HepG2 (cell line): ENCODE data around the gene HEXIM1. TPM values are rescaled to one million over a fixed set of nuclear protein-coding genes. Genes with fewer than 3 reads are reported as not detected.

Experiments
- FLYWCH1 ChIP-seq: sonication (generic); formaldehyde crosslinking; IDR thresholded peaks from 2 replicates; pipeline ENCODE4 v1.8.1; 2023; ENCODE audit warnings: mild to moderate bottlenecking, missing genetic modification reagents
- FOXA3 ChIP-seq: IDR thresholded peaks from 2 replicates; pipeline ENCODE4 v1.6.1; 2016; ENCODE audit warnings: missing genetic modification reagents, missing compliant biosample characterization
- JUNB ChIP-seq: sonication (generic); formaldehyde crosslinking; IDR thresholded peaks from 2 replicates; pipeline ENCODE4 v1.8.0; 2022; ENCODE audit warnings: missing genetic modification reagents, mild to moderate bottlenecking, borderline replicate concordance
- NFATC3 ChIP-seq: sonication (generic); formaldehyde crosslinking; IDR thresholded peaks from 2 replicates; pipeline ENCODE4 v1.5.1; 2020; ENCODE audit warnings: mild to moderate bottlenecking, missing genetic modification reagents
- NFRKB ChIP-seq: fragments of 450-650 bp; IDR thresholded peaks from 2 replicates; pipeline ENCODE4 v1.6.1; 2017
- THAP11 ChIP-seq: IDR thresholded peaks from 2 replicates; pipeline ENCODE4 v1.6.1; 2016; ENCODE audit warnings: missing biosample characterization, missing genetic modification reagents
- WIZ ChIP-seq: sonication (generic); formaldehyde crosslinking; IDR thresholded peaks from 2 replicates; pipeline ENCODE4 v1.5.1; 2020; ENCODE audit warnings: mild to moderate bottlenecking, missing genetic modification reagents
- ZFP90 ChIP-seq: sonication (generic); formaldehyde crosslinking; IDR thresholded peaks from 2 replicates; pipeline ENCODE4 v1.8.0; 2022; ENCODE audit warnings: missing genetic modification reagents, mild to moderate bottlenecking, inconsistent platforms, borderline replicate concordance
- ZNF224 ChIP-seq: sonication (generic); formaldehyde crosslinking; IDR thresholded peaks from 2 replicates; pipeline ENCODE4 v1.5.0; 2020; ENCODE audit warnings: mild to moderate bottlenecking, missing genetic modification reagents
- ZNF333 ChIP-seq: sonication (generic); formaldehyde crosslinking; IDR thresholded peaks from 2 replicates; pipeline ENCODE4 v1.4.0; 2020; ENCODE audit warnings: mild to moderate bottlenecking, missing genetic modification reagents, borderline replicate concordance
- ZNF562 ChIP-seq: sonication (generic); formaldehyde crosslinking; IDR thresholded peaks from 2 replicates; pipeline ENCODE4 v1.8.0; 2022; ENCODE audit warnings: missing genetic modification reagents, borderline replicate concordance
- ZSCAN22 ChIP-seq: sonication (generic); formaldehyde crosslinking; IDR thresholded peaks from 2 replicates; pipeline ENCODE4 v1.4.0; 2020; ENCODE audit warnings: mild to moderate bottlenecking, missing genetic modification reagents
- polyA plus RNA-seq, 8 experiments: library from polyadenylated mRNA; depleted of rRNA in 3 of 8; stranded (reverse) in 7 of 8; unstranded in 1 of 8; fragments of >200 nt; fragmentation: Illumina TruSeq in 4 of 8; extraction: Trizol in 4 of 8; gene quantifications; 2 replicates each; pipeline versions ENCODE4 v1.2.1 to v1.2.3, GENCODE V29; 2011 to 2016; ENCODE audit warnings: low read depth in 4 of 8, missing spikeins in 1 of 8, mixed read lengths in 1 of 8; ENCODE audit not compliant: insufficient read depth in 1 of 8
- total RNA-seq, 5 experiments: library from RNA; depleted of rRNA; stranded (reverse); fragments of >200 nt; fragmentation: Illumina TruSeq; extraction: Trizol; gene quantifications; 2 replicates each; pipeline ENCODE4 v1.2.3, GENCODE V29; 2016; ENCODE audit warnings: low read depth in 1 of 5
- TF ChIP-seq, protein P1 (sequence below): sonication (generic); formaldehyde crosslinking; IDR thresholded peaks from 2 replicates; pipeline ENCODE4 v1.8.0; 2022; ENCODE audit warnings: missing genetic modification reagents, mild to moderate bottlenecking, borderline replicate concordance
- TF ChIP-seq, protein P2 (sequence below): sonication (generic); formaldehyde crosslinking; IDR thresholded peaks from 2 replicates; pipeline ENCODE4 v1.4.0; 2020; ENCODE audit warnings: mild to moderate bottlenecking, missing genetic modification reagents
- TF ChIP-seq, protein P3 (sequence below): sonication (generic); formaldehyde crosslinking; conservative IDR thresholded peaks from 2 replicates; pipeline ENCODE4 v1.5.0; 2020; ENCODE audit warnings: missing genetic modification reagents
- TF ChIP-seq, protein P4 (sequence below): sonication (generic); formaldehyde crosslinking; IDR thresholded peaks from 2 replicates; pipeline ENCODE4 v1.4.0; 2020; ENCODE audit warnings: missing genetic modification reagents, borderline replicate concordance
- TF ChIP-seq, protein P5 (sequence below): sonication (generic); formaldehyde crosslinking; IDR thresholded peaks from 2 replicates; pipeline ENCODE4 v1.5.0; 2020; ENCODE audit warnings: mild to moderate bottlenecking, missing genetic modification reagents

Gene HEXIM1
- total and polyA plus RNA-seq, 2 of the 13 experiments (the other 11 are each of a cell fraction or from before 2014, with no cell fraction given) = 10.5 to 16.6 TPM

DNA sequence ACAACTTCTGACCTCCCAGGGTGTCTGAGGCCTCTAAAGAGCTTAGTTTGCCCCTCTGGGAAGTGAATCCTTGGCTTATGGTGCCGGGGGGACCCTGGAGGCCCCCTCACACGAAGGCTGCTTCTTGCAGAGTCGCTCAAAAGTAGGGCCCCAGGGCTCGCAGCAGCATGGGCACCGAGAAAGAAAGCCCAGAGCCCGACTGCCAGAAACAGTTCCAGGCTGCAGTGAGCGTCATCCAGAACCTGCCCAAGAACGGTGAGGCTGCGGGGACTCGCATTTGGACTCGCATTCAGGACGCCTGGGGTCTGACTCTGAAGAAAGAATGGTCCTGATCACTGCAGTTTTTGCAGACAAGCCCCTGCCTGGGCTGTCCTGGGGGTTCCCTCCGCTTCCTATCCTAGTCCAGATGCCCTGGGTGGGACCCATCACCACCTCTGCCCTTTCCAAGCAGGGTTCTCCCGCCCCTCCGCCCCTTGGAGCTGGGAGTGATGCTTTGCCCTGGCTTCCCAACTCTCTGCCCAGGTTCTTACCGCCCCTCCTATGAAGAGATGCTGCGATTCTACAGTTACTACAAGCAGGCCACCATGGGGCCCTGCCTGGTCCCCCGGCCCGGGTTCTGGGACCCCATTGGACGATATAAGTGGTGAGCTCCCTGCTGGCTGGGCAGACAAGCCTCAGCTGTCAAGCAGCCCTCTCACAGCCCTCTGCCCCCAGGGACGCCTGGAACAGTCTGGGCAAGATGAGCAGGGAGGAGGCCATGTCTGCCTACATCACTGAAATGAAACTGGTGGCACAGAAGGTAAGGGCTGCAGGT, 12.1 kb upstream of the HEXIM1 start (continued):
- TF ChIP-seq, protein P1, sequence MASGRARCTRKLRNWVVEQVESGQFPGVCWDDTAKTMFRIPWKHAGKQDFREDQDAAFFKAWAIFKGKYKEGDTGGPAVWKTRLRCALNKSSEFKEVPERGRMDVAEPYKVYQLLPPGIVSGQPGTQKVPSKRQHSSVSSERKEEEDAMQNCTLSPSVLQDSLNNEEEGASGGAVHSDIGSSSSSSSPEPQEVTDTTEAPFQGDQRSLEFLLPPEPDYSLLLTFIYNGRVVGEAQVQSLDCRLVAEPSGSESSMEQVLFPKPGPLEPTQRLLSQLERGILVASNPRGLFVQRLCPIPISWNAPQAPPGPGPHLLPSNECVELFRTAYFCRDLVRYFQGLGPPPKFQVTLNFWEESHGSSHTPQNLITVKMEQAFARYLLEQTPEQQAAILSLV (CRISPR knock-in tag) = no peak
- no peak for TF ChIP-seq ZNF333 (CRISPR knock-in tag)
- TF ChIP-seq THAP11 (CRISPR knock-in tag) = no peak
- TF ChIP-seq JUNB (CRISPR knock-in tag) = no peak
- no peak for TF ChIP-seq ZNF562 (CRISPR knock-in tag)
- no peak for TF ChIP-seq NFRKB
- TF ChIP-seq, protein P2, sequence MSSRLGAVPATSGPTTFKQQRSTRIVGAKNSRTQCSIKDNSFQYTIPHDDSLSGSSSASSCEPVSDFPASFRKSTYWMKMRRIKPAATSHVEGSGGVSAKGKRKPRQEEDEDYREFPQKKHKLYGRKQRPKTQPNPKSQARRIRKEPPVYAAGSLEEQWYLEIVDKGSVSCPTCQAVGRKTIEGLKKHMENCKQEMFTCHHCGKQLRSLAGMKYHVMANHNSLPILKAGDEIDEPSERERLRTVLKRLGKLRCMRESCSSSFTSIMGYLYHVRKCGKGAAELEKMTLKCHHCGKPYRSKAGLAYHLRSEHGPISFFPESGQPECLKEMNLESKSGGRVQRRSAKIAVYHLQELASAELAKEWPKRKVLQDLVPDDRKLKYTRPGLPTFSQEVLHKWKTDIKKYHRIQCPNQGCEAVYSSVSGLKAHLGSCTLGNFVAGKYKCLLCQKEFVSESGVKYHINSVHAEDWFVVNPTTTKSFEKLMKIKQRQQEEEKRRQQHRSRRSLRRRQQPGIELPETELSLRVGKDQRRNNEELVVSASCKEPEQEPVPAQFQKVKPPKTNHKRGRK = no peak
- no peak for TF ChIP-seq FOXA3
- no peak for TF ChIP-seq NFATC3 (CRISPR knock-in tag)
- TF ChIP-seq, protein P3, sequence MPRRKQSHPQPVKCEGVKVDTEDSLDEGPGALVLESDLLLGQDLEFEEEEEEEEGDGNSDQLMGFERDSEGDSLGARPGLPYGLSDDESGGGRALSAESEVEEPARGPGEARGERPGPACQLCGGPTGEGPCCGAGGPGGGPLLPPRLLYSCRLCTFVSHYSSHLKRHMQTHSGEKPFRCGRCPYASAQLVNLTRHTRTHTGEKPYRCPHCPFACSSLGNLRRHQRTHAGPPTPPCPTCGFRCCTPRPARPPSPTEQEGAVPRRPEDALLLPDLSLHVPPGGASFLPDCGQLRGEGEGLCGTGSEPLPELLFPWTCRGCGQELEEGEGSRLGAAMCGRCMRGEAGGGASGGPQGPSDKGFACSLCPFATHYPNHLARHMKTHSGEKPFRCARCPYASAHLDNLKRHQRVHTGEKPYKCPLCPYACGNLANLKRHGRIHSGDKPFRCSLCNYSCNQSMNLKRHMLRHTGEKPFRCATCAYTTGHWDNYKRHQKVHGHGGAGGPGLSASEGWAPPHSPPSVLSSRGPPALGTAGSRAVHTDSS (CRISPR knock-in tag) = no peak
- TF ChIP-seq, protein P4, sequence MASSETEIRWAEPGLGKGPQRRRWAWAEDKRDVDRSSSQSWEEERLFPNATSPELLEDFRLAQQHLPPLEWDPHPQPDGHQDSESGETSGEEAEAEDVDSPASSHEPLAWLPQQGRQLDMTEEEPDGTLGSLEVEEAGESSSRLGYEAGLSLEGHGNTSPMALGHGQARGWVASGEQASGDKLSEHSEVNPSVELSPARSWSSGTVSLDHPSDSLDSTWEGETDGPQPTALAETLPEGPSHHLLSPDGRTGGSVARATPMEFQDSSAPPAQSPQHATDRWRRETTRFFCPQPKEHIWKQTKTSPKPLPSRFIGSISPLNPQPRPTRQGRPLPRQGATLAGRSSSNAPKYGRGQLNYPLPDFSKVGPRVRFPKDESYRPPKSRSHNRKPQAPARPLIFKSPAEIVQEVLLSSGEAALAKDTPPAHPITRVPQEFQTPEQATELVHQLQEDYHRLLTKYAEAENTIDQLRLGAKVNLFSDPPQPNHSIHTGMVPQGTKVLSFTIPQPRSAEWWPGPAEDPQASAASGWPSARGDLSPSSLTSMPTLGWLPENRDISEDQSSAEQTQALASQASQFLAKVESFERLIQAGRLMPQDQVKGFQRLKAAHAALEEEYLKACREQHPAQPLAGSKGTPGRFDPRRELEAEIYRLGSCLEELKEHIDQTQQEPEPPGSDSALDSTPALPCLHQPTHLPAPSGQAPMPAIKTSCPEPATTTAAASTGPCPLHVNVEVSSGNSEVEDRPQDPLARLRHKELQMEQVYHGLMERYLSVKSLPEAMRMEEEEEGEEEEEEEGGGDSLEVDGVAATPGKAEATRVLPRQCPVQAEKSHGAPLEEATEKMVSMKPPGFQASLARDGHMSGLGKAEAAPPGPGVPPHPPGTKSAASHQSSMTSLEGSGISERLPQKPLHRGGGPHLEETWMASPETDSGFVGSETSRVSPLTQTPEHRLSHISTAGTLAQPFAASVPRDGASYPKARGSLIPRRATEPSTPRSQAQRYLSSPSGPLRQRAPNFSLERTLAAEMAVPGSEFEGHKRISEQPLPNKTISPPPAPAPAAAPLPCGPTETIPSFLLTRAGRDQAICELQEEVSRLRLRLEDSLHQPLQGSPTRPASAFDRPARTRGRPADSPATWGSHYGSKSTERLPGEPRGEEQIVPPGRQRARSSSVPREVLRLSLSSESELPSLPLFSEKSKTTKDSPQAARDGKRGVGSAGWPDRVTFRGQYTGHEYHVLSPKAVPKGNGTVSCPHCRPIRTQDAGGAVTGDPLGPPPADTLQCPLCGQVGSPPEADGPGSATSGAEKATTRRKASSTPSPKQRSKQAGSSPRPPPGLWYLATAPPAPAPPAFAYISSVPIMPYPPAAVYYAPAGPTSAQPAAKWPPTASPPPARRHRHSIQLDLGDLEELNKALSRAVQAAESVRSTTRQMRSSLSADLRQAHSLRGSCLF = no peak
- TF ChIP-seq ZNF224 (CRISPR knock-in tag) = 0 out of 2 replicates have a peak, but pooled peaks have one; percentile 73
- TF ChIP-seq ZSCAN22 (CRISPR knock-in tag) = no peak
- no peak for TF ChIP-seq ZFP90 (CRISPR knock-in tag)
- TF ChIP-seq FLYWCH1 (CRISPR knock-in tag) = no peak
- TF ChIP-seq, protein P5, sequence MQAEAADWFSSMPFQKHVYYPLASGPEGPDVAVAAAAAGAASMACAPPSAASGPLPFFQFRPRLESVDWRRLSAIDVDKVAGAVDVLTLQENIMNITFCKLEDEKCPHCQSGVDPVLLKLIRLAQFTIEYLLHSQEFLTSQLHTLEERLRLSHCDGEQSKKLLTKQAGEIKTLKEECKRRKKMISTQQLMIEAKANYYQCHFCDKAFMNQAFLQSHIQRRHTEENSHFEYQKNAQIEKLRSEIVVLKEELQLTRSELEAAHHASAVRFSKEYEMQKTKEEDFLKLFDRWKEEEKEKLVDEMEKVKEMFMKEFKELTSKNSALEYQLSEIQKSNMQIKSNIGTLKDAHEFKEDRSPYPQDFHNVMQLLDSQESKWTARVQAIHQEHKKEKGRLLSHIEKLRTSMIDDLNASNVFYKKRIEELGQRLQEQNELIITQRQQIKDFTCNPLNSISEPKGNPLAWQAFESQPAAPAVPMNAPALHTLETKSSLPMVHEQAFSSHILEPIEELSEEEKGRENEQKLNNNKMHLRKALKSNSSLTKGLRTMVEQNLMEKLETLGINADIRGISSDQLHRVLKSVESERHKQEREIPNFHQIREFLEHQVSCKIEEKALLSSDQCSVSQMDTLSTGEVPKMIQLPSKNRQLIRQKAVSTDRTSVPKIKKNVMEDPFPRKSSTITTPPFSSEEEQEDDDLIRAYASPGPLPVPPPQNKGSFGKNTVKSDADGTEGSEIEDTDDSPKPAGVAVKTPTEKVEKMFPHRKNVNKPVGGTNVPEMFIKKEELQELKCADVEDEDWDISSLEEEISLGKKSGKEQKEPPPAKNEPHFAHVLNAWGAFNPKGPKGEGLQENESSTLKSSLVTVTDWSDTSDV = 0 out of 2 replicates have a peak, but pooled peaks have one; percentile 54
- peak; percentile 63 for TF ChIP-seq WIZ (CRISPR knock-in tag)
